CD4-positive, alpha-beta T cell treated with Interleukin-6 for 4 hours (primary cell): ENCODE measurements around the gene FAM240A.
"Not testable (repeated sequence)": the region's sequence is repeated elsewhere in the genome, so short reads cannot be mapped to it uniquely, and the experiment has no call there.

Experiments used
- DNase-seq: peaks from one replicate; pipeline ENCODE4 v3.0.0-alpha.2; 2020; ENCODE audit warnings: mixed read lengths

Gene FAM240A

DNA sequence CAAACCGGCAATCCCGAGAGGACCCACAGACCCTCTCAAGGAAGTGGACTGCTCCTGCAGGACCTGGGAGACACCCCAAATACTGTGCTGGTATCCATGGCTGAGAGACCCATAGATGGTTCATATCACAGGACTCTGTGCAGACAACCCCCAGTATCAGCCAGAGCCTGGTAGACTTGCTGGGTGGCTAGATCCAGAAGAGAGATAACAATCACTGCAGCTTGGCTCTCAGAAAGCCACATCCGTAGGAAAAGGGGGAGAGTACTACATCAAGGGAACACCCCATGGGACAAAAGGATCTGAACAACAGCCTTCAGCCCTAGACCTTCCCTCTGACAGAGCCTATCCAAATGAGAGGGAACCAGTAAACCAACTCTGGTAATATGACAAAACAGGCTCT lies 25.1 kb upstream of the FAM240A start:
- DNase-seq, result not testable (repeated sequence)

DNA sequence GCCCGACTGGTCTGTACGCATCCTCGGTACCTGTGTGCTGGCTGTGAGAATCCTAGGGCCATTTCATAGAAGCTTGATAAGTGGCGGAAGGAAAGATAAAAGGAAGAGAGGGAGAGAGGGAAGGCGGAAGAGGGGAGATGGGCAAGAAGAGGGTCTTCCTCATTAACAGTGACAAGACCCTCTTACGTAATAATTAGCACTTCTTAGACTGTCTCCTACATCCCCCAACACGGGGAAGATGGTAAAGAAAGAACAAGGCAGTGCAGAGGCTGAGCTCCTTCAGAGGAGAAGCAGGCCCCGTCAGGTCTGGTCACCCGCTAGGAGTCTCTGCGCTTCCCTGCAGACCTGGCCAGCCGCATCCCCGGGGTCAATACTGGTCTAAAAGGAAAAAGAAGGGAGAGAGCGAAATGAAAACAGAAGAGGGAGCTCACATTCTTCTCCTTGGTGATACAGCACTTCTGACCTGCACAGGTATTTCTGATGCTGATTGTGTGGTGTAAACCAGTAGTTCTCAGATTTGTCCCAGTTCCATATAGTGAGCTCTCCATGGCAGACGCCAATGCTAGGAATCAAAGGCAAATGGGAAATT lies 19.0 kb upstream of the FAM240A start:
- no peak for DNase-seq

DNA sequence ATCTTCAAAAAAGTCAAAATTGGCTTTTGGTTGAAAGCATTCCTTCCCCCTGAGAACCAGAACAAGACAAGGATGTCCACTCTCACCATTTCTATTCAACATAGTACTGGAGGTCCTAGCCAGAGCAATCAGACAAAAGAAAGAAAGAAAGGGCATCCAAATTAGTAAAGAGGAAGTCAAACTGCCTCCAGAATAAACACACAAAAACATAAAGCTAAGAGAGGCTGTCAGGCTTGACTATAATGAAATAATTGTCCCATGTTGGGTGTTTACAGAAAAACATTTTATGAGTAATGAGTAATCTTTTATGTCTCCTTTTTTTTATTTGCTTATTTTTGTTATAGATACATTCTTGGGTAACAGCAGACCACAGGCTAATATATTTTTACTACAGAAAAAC lies 18.3 kb upstream of the FAM240A start:
- no peak for DNase-seq

- no peak for DNase-seq
Observed at GRCh38 chr3:46594723-46595122, 17.6 kb upstream of the FAM240A start.

- DNase-seq, result no peak
Observed at GRCh38 chr3:46595819-46596314, 16.5 kb upstream of the FAM240A start.

GRCh38 chr3:46599590-46599989 lies 12.7 kb upstream of the FAM240A start:
- no peak for DNase-seq

DNA sequence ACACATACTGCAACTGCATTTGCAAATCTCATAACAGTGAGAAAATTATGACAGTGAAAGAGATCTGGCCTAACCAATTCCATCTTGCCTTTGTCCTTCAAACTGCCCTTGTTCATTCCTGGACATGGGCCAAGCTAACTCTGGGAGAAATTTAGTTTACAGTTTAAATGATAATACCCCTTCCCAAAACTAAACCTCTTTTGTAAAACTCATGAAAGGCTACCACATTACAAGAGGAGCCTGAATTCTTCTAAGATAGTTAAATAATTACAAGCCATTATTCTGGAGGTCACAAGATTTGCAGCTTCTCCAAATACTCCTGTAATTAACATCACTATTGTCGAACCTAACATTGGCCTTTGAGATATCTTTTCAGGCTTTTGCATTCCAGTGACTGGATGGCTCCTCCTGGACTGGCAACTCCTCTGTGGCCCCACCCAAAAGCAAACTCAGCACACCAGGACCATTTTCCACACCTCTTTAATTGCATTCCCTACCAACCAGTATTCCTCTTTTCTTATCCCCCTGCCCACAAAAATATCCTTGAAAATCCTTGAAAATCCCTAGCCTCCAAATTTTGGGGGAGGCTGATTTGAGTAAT lies 8.8 kb upstream of the FAM240A start:
- DNase-seq, result no peak

GRCh38 chr3:46604127-46604526 lies 8.2 kb upstream of the FAM240A start:
- no peak for DNase-seq

GRCh38 chr3:46607603-46608028 lies 4.7 kb upstream of the FAM240A start:
- DNase-seq, result no peak

- DNase-seq, result no peak
Observed at GRCh38 chr3:46609212-46609721, 3.1 kb upstream of the FAM240A start.

GRCh38 chr3:46609944-46610722 lies 2.2 kb upstream of the FAM240A start:
- DNase-seq, result no peak

- no peak for DNase-seq
Observed at GRCh38 chr3:46613313-46614005, 1.1 kb downstream of the FAM240A start.

- no peak for DNase-seq
Observed at GRCh38 chr3:46614431-46614830, 2.1 kb downstream of the FAM240A start.

DNA sequence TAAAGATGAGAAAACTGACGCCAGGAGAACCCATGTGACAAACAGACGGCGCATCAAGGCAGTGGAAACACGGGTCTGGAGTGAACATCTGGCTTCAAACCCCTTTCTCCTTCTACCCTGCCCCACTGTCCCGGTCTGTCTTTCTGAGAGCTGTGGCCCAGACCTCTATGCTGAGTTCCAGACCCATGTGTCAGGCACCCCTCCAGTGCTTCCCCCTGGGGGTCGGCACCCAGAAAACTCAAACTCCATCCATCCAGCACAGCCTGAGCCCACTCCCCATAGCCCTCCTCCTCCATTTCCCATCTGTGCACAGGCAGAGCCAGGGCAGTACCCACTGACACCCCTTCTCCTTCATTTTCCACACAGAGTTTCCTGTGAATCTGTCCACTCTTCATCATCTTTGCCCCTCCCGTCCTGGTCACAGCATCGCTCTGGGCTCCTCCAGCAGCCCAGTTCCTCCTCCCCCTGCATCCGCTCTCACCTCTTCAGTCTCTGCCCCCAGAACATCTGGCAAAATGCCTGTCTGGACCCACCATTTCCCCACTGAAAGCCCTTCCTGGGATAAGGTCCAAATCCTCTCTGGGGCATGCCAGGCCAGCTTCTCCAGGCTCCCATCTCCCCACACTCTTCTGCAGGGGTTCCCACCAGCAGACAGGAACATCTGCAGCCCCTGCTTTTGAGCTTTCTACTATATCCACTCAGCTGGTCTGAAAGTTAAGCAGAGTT lies 2.9 kb downstream of the FAM240A start:
- no peak for DNase-seq

DNA sequence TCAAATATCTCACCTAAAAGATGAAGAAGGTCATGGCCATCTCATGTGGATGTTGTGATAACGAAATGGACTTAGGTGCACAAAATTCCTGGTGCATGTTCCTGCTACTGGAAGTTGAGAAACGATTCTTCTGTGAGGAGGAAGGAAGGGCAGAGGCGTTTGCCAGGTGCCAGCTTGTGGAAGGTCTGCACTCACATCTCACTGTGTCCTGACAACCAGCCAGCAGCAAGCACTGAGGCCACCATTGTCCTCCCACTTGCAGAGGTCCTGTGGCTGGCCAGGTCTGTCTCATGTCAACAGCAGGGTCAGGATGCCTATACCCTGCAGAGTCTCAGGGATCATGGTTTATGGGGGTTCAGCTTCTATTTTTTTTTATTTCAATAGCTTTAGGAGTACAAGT lies 3.7 kb downstream of the FAM240A start:
- no peak for DNase-seq

- no peak for DNase-seq
Observed at GRCh38 chr3:46617941-46618340, 5.6 kb downstream of the FAM240A start.

- no peak for DNase-seq
Observed at GRCh38 chr3:46619845-46620778, 7.8 kb downstream of the FAM240A start.

- no peak for DNase-seq
Observed at GRCh38 chr3:46624533-46624932, 12.2 kb downstream of the FAM240A start.

DNA sequence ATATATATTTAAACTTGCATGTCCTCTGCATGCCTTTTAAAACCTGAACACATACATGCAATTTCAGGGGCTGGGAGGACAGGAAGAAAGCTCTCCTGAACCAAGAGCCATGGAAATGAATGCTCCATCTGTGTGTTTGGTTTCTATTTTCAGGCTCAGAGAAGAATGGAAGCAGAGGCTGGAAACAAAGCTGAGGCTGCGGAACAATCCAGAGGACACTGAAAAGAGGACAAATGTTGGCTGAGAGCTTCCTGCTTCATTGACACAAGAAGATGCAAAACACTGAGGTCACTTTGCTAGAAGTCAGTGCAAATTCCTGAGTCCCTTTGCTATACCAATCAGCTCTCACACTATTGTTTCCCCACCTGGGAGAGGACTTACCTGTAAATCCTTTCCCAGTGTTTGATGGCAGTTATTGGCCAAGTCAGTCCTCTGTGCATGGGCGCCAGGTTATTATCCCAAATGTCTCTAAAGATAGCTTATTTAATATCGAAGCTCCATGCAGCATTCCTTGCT lies 12.7 kb downstream of the FAM240A start:
- no peak for DNase-seq

GRCh38 chr3:46626039-46626438 lies 13.7 kb downstream of the FAM240A start:
- DNase-seq, result no peak

- DNase-seq, result no peak
Observed at GRCh38 chr3:46627078-46627477, 14.8 kb downstream of the FAM240A start.
